ENCODE measurements around the gene AEBP2.

DNA sequence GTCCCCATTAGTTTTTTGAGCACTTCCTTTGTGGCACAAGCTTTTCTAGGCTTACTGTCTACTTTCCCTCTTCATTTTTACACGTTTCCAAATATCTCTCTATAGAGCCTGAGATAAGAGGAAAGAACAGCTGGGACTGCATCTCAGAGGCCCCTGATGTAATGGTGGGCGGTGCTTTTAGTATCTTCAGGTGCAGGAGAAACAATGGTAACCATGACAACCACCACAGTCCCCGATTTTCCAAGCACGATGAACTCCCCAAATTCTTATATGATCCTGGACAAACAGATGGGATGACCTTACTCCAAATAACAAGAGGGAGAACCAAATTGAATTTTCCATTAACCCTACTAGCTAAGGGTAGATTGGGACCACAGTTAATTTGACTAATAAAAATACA, 103.3 kb downstream of the AEBP2 start:
- TF ChIP-seq, protein P1, sequence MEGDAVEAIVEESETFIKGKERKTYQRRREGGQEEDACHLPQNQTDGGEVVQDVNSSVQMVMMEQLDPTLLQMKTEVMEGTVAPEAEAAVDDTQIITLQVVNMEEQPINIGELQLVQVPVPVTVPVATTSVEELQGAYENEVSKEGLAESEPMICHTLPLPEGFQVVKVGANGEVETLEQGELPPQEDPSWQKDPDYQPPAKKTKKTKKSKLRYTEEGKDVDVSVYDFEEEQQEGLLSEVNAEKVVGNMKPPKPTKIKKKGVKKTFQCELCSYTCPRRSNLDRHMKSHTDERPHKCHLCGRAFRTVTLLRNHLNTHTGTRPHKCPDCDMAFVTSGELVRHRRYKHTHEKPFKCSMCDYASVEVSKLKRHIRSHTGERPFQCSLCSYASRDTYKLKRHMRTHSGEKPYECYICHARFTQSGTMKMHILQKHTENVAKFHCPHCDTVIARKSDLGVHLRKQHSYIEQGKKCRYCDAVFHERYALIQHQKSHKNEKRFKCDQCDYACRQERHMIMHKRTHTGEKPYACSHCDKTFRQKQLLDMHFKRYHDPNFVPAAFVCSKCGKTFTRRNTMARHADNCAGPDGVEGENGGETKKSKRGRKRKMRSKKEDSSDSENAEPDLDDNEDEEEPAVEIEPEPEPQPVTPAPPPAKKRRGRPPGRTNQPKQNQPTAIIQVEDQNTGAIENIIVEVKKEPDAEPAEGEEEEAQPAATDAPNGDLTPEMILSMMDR (IDR thresholded peaks at IDR 0.05) = no peak
- no peak for TF ChIP-seq POLR2AphosphoS5 (IDR thresholded peaks at IDR 0.05)
